Measurements from ENCODE around the gene SEPTIN7.

GRCh38 chr7:35785250-35785649, 15.6 kb upstream of the SEPTIN7 start:
- no peak for TF ChIP-seq SIN3A (IDR thresholded peaks at IDR 0.05; ENCODE audit: borderline replicate concordance, insufficient read depth, low read depth, low read length)
- TF ChIP-seq, protein P1, sequence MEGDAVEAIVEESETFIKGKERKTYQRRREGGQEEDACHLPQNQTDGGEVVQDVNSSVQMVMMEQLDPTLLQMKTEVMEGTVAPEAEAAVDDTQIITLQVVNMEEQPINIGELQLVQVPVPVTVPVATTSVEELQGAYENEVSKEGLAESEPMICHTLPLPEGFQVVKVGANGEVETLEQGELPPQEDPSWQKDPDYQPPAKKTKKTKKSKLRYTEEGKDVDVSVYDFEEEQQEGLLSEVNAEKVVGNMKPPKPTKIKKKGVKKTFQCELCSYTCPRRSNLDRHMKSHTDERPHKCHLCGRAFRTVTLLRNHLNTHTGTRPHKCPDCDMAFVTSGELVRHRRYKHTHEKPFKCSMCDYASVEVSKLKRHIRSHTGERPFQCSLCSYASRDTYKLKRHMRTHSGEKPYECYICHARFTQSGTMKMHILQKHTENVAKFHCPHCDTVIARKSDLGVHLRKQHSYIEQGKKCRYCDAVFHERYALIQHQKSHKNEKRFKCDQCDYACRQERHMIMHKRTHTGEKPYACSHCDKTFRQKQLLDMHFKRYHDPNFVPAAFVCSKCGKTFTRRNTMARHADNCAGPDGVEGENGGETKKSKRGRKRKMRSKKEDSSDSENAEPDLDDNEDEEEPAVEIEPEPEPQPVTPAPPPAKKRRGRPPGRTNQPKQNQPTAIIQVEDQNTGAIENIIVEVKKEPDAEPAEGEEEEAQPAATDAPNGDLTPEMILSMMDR (IDR thresholded peaks at IDR 0.05), result no peak
